Activated naive CD8-positive, alpha-beta T cell treated with anti-CD3 and anti-CD28 coated beads, Interleukin-2, amount 10 ng/mL, durations not matched to agents 7 days and 5 days (primary cell): ENCODE results near the gene ATP6V1G3. TPM values are rescaled to one million over a fixed set of nuclear protein-coding genes. Genes with fewer than 3 reads are reported as not detected.

ENCODE experiments used
- ATAC-seq: fragments of 150-1000 bp; cut with Tn5 transposase; one replicate; pipeline ENCODE4 v1.10.0; 2021; ENCODE audit warnings: low read depth, moderate library complexity
- POLR2A ChIA-PET: fragments of 350-600 bp; sonication (Branson Sonifier 250); formaldehyde crosslinking; loops from one replicate; lab custom pipeline; 2021; ENCODE audit warnings: antibody characterized with exemption; lab: Charles Lee
- DNase-seq: peaks from one replicate; pipeline ENCODE4 v3.0.0; 2021
- H3K27ac Mint-ChIP-seq: one replicate; pipeline ENCODE4 v1.8.0; 2022; ENCODE audit warnings: mild to moderate bottlenecking, mixed read lengths
- H3K27me3 Mint-ChIP-seq: one replicate; pipeline ENCODE4 v1.8.0; 2022; ENCODE audit warnings: mild to moderate bottlenecking, moderate library complexity, mixed read lengths
- H3K36me3 Mint-ChIP-seq: one replicate; pipeline ENCODE4 v1.8.0; 2021; ENCODE audit warnings: mild to moderate bottlenecking, mixed read lengths
- H3K4me1 Mint-ChIP-seq: one replicate; pipeline ENCODE4 v1.8.0; 2021; ENCODE audit warnings: mixed read lengths
- H3K4me3 Mint-ChIP-seq: one replicate; pipeline ENCODE4 v1.8.0; 2022; ENCODE audit warnings: mild to moderate bottlenecking, moderate library complexity, mixed read lengths
- H3K9me3 Mint-ChIP-seq: one replicate; pipeline ENCODE4 v1.8.0; 2021; ENCODE audit warnings: mixed read lengths
- total RNA-seq, 2 experiments: library from RNA; stranded (reverse); gene quantifications; one replicate each; pipeline ENCODE4 v1.2.3, GENCODE V29; 2021

Gene ATP6V1G3
- total RNA-seq, 2 experiments from 2014 or later: not detected

DNA sequence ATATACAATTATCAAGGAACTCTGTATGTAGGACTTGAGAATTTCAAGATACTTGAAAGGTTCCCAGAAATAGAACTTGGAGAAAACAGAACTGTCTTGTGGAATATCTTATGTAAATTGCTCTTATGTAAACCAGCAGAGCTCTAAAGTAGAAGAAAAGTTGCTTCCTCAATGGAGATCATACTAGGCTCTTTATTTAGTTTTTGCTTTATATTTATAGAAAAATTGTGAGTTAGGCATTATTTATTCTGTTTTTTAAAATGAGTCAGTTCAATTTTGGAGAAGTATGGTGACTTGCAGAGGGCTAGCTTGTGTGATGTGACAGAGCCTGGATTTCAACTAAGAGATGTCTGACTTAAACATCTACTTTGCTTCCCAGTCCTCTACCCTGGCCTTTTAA is 40.4 kb downstream of the ATP6V1G3 start:
- Mint-ChIP-seq H3K27me3 (no peaks in the 10 kb centered on the region), H3K36me3 (peaks cover 11% of the 10 kb centered on the region), H3K27ac (no peak overlapping the region), H3K9me3 (peaks cover 18% of the 10 kb centered on the region), H3K4me3 (no peak overlapping the region), H3K4me1 (peaks cover 5% of the 10 kb centered on the region)
- DNase-seq (no peak), ATAC-seq (no peak)
- POLR2A ChIA-PET: no interaction called here

DNA sequence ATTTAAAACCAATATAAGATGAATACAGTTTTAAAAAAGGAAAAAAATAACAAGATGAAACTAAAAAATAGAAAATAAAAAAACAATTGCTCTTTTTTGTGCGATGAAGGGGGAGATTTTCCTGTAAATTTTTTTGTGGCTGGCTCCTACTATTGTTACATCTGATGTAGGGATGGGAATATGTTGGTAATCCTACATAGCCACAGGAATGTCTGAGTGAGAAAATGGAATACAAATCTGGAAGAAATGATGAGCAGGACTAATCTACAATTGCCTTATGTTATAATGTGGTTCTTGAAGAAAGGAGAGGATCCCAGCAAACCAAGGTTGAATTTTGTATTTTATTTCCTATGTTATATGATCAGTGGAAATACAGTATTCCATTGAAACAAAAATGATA is 40.9 kb downstream of the ATP6V1G3 start:
- Mint-ChIP-seq H3K27ac (no peak overlapping the region), H3K36me3 (peaks cover 10% of the 10 kb centered on the region), H3K4me1 (peaks cover 5% of the 10 kb centered on the region), H3K9me3 (peaks cover 18% of the 10 kb centered on the region), H3K4me3 (no peak overlapping the region), H3K27me3 (no peaks in the 10 kb centered on the region)
- DNase-seq (no peak), ATAC-seq (no peak)
- POLR2A ChIA-PET: no interaction called here

DNA sequence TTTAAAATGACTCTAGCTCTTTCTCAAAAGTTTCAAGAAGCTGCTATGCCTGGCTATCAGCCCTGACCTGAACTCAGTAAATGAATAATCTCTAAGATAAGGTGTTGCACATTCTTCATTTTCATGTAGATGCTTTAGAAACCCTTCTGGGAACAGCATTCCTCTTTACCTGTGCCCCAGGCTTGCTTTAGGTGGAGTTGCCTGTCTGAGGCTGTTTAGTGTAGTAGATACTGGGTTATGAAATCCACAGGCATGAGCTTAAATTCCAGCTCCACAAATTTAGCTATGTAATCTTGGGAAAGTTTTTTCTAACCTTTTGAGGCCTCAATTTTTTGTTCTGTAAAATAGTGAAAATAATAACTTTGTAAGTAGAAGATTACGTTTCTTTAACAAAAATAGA is 41.6 kb downstream of the ATP6V1G3 start:
- no peak for ATAC-seq
- no peak overlapping the region for H3K4me3 Mint-ChIP-seq
- POLR2A ChIA-PET: no interaction called here

DNA sequence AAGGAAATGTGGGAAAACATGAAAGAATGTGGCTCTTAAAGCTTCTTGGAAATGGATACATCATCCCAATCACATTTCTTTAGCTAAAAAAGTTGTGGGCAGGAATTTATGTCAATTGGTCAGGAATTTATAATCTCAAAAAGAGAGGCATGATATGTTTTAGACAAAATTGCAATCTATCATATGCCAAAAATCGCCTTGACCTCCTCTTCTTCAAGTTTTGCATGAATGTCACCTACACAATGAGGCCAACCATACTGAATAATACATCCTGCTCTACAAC is 42.4 kb downstream of the ATP6V1G3 start:
- ATAC-seq (no peak), DNase-seq (no peak)
- no peak overlapping the region for H3K4me3 Mint-ChIP-seq
- peaks cover 6% of the 10 kb centered on the region for H3K36me3 Mint-ChIP-seq
- peaks cover 8% of the 10 kb centered on the region for H3K9me3 Mint-ChIP-seq
- no peaks in the 10 kb centered on the region for H3K27me3 Mint-ChIP-seq
- POLR2A ChIA-PET: no interaction called here
- no peak overlapping the region for H3K27ac Mint-ChIP-seq
- H3K4me1 Mint-ChIP-seq: peaks cover 5% of the 10 kb centered on the region

More for the DNA sequence above, 41.6 kb downstream of the ATP6V1G3 start:
- H3K9me3 Mint-ChIP-seq: peaks cover 16% of the 10 kb centered on the region
- H3K27me3 Mint-ChIP-seq: no peaks in the 10 kb centered on the region
- H3K27ac Mint-ChIP-seq: no peak overlapping the region
- H3K36me3 Mint-ChIP-seq: peaks cover 10% of the 10 kb centered on the region
- no peak for DNase-seq
- peaks cover 5% of the 10 kb centered on the region for H3K4me1 Mint-ChIP-seq

DNA sequence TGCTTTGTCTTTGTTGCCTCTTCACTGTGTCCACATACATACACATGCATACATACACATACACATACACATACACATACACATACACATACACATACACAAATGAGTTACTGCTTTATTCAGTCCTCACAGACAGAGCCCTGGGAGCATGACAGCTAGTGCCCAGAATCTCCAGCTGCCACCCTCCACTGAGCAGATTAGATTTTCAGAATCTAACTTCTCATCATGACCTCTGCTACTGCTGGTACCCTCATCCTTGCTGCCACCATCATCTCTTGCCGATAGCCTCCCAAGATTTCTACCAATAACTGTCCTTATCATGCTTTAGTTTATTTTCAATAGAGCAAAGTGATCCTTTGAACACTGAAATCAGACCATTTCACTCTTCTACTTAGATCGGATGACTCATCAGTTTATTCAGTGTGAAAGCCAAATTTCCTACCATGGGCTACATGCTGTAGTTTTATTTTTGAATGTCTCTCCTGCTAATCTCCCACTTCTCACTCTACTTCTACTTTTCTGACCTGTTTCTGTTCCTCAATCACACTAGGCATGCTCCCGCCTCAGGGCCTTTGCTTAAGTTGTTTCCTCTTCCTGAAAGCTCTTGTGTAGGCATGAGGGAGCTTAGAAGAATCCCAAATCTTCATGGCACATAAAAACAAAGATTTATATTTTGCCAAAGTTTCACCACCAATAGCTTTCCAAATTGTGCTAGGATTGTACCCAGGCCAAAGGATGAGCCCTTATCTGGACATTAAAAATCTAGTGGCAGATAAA is 43.0 kb downstream of the ATP6V1G3 start:
- ATAC-seq (no peak), DNase-seq (no peak)
- H3K27ac Mint-ChIP-seq: no peak overlapping the region
- peaks cover 6% of the 10 kb centered on the region for H3K36me3 Mint-ChIP-seq
- H3K27me3 Mint-ChIP-seq: no peaks in the 10 kb centered on the region
- H3K4me1 Mint-ChIP-seq: peaks cover 5% of the 10 kb centered on the region
- H3K9me3 Mint-ChIP-seq: peaks cover 8% of the 10 kb centered on the region
- H3K4me3 Mint-ChIP-seq: no peak overlapping the region
- POLR2A ChIA-PET: no interaction called here

DNA sequence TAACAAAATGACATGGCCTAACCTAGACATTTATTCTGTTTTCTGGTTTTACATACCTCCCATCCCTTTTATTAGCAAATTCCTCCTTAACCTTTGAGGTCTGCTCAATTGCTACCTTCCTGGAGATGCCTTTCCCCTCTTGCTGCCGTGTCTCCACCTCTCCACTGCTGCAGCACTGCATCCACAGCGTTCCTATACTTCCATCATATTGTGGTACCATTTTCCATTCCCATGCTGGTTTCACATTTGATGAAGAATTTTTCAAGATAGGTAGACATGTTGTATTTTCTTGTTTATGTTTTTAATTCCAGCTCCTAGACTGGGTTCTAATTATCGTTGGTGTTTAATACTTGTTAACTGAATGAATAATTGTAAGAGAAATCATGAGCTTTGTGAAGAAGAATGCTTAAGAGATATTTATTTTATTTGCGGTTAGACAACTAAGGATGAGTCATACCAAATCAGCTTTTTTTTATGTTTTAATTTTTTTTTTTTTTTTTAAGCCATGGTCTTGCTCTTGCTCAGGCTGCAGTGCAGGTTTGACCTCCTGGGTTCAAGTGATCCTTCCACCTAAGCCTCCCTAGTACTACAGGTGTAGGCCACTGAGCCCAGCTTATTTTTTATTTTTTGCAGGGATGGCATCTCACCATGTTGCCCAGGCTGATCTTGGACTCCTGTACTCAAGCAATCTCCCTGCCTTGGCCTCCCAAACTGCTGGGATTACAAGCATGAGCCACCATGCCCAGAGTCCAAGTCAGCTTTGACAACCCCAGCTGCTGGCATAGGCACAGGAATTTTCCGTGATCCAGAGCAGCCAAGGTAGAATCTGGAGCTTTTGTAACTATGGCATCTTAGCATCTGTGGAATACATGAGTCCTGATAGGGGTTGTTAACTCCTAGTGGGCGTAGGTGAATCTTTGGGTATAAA is 44.0 kb downstream of the ATP6V1G3 start:
- no peak for DNase-seq
- H3K9me3 Mint-ChIP-seq: peaks cover 6% of the 10 kb centered on the region
- H3K4me1 Mint-ChIP-seq: peaks cover 5% of the 10 kb centered on the region
- peaks cover 4% of the 10 kb centered on the region for H3K36me3 Mint-ChIP-seq
- no peak for ATAC-seq
- H3K27me3 Mint-ChIP-seq: no peaks in the 10 kb centered on the region
- H3K4me3 Mint-ChIP-seq: no peak overlapping the region
- POLR2A ChIA-PET: no interaction called here
- no peak overlapping the region for H3K27ac Mint-ChIP-seq

DNA sequence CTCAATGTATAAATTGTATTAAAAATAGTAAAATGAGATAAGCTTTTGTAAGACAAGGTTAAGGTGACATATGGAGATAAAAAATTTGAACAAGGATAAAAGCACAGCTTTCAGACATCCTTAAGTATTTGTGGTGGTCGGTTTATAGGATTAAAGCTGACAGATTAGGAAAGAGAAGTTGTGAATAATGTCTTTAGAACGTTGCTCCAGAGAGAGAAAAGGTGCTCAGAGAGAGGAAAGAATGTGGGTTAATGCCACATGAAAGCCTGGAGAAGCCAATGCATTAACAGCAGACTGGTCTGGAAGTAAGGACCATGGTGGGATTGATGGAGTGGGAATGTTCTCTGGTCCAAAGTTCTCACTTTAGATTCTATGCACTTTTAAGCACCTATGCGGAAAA is 44.8 kb downstream of the ATP6V1G3 start:
- POLR2A ChIA-PET: no interaction called here
- Mint-ChIP-seq H3K27ac (no peak overlapping the region), H3K27me3 (no peaks in the 10 kb centered on the region), H3K36me3 (peaks cover 2% of the 10 kb centered on the region), H3K4me1 (peaks cover 5% of the 10 kb centered on the region), H3K4me3 (no peak overlapping the region), H3K9me3 (peaks cover 6% of the 10 kb centered on the region)
- no peak for DNase-seq
- no peak for ATAC-seq

DNA sequence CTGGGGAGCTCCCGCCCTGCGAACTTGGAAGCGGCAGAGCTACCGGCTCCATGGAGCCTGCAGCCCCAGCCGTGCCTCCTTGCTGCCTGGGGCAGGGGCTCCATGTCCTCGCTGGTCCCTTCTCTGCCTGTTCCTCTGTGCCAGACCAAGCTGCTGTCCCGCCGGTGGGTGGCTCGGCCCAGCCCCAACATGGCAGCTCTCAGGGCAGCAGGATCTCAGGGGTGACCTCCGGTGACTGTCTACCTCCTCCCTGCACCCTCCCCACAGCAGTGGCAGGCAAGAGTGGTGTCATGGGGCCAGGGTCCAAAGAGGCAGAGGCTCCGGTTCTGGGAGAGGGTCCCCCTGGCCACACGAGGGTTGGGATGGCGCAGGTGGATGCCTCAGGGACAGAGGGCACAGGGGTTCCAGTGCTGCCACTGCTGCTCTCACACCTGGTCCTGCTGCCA is 45.8 kb downstream of the ATP6V1G3 start:
- no peak overlapping the region for H3K4me3 Mint-ChIP-seq
- ATAC-seq: no peak
- H3K27me3 Mint-ChIP-seq: no peaks in the 10 kb centered on the region
- DNase-seq: no peak
- peaks cover 5% of the 10 kb centered on the region for H3K4me1 Mint-ChIP-seq
- H3K27ac Mint-ChIP-seq: no peak overlapping the region
- no peaks in the 10 kb centered on the region for H3K9me3 Mint-ChIP-seq
- H3K36me3 Mint-ChIP-seq: no peaks in the 10 kb centered on the region
- POLR2A ChIA-PET: no interaction called here

DNA sequence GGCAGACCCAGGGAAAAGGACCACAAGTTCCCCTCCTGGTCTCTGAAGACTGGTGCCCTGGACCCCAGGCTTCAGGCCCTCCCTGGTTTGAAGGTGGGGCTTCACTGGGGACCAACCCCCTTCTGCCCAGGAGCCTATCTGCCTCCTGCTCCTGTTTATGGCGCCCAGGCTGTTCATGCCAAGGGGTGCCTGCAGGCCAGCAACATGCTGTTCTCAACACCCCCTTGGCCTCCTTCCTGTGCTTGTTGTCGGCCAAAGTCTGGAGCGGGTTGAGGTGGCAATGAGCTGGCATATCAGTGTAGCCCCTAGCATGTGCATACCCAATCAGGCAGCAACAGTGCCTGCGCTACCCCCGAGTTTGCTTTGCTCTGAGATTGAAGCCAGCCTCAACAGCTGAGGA is 46.3 kb downstream of the ATP6V1G3 start:
- no peak for ATAC-seq
- Mint-ChIP-seq H3K4me1 (peaks cover 5% of the 10 kb centered on the region), H3K27me3 (no peaks in the 10 kb centered on the region), H3K27ac (no peak overlapping the region), H3K36me3 (no peaks in the 10 kb centered on the region), H3K9me3 (no peaks in the 10 kb centered on the region), H3K4me3 (no peak overlapping the region)
- POLR2A ChIA-PET: no interaction called here
- no peak for DNase-seq

DNA sequence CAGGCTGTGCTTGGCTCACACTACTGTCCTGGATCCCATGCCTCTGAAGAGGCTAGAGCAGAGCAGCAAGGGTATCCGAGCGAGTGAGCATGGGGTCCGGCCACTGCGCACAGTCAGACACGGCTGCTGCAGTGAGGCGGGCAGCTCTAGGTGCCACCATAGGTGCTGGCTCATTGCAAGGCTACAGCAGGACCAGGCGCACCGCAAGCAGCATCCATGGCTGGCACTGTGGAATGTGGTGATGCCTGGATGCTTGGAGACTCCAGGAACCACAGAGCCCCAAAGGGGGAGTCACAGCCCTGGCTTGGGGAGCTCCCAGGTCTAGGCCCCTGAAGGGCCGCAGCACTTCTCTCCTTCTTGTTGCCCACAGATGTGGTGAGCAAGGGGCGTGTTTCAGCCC is 47.2 kb downstream of the ATP6V1G3 start:
- H3K4me3 Mint-ChIP-seq: no peak overlapping the region
- H3K27ac Mint-ChIP-seq: no peak overlapping the region
- peaks cover 5% of the 10 kb centered on the region for H3K4me1 Mint-ChIP-seq
- no peak for ATAC-seq
- no peak for DNase-seq
- POLR2A ChIA-PET: no interaction called here
- no peaks in the 10 kb centered on the region for H3K9me3 Mint-ChIP-seq
- H3K36me3 Mint-ChIP-seq: no peaks in the 10 kb centered on the region
- no peaks in the 10 kb centered on the region for H3K27me3 Mint-ChIP-seq

DNA sequence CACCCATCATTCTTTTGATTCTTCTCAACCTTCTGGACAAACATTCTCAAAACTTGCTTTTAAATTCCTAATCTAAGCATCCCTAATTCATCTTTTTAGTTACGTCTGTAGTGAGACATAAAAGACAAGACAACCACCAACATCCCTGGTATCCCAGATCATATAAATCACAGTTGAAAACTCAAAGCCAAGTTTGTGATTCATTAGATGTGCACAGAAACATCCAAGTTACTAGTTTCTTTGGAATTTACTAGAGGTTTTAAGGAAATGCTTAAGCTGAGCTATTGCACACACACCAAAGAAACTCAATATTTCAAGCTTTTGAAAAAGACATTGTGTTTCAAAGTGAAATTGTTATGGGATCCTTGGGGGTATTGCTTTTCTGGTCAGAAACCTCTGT is 47.6 kb downstream of the ATP6V1G3 start:
- ATAC-seq: no peak

DNA sequence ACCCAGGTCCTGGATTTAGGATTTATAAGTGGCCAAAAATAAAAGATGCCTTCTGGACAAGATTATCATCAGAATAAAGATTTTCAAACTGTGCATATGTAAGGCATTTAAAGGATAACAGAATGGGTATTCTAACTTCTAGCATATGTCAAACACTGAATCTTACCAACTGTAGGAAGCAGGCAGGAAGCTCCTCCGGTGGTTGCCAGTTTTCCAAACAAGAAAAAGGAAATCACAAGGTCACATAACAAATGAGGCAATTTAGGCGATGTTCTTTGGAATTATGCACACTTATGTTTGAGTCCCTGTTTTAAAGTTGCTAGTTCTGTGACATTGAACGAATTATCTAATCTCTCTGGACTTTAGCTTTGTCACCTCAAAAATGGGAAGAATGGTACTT is 48.9 kb downstream of the ATP6V1G3 start:
- POLR2A ChIA-PET: no interaction called here
- DNase-seq (no peak), ATAC-seq (no peak)
- no peaks in the 10 kb centered on the region for H3K9me3 Mint-ChIP-seq
- H3K27ac Mint-ChIP-seq: no peak overlapping the region
- no peaks in the 10 kb centered on the region for H3K4me1 Mint-ChIP-seq
- H3K27me3 Mint-ChIP-seq: no peaks in the 10 kb centered on the region
- H3K4me3 Mint-ChIP-seq: no peak overlapping the region
- H3K36me3 Mint-ChIP-seq: no peaks in the 10 kb centered on the region

More for the DNA sequence above, 47.6 kb downstream of the ATP6V1G3 start:
- no peak for DNase-seq
- peaks cover 5% of the 10 kb centered on the region for H3K4me1 Mint-ChIP-seq
- H3K27me3 Mint-ChIP-seq: no peaks in the 10 kb centered on the region
- H3K27ac Mint-ChIP-seq: no peak overlapping the region
- POLR2A ChIA-PET: no interaction called here
- no peaks in the 10 kb centered on the region for H3K36me3 Mint-ChIP-seq
- H3K9me3 Mint-ChIP-seq: no peaks in the 10 kb centered on the region
- no peak overlapping the region for H3K4me3 Mint-ChIP-seq

DNA sequence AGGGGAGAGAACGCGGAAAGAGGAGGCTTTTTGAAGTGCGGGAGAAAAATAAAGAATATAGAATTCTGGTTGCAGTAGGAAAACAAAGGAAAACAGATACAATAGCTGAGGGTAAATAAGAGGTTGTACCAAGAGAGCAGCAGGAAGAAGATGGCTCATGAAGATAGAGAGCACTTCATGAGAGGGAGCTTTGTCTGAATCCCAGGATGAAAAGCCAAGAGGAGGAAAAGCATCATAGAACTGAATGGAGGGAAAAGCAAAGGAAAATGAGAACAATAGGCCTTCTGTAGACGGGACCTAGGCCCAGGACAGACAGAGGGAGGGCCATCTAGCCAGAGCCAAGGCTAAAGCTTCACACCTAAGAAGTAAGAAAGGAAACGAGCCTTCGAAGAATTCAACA is 49.5 kb downstream of the ATP6V1G3 start:
- POLR2A ChIA-PET: no interaction called here
- Mint-ChIP-seq H3K27me3 (no peaks in the 10 kb centered on the region), H3K36me3 (no peaks in the 10 kb centered on the region), H3K4me3 (no peak overlapping the region), H3K9me3 (no peaks in the 10 kb centered on the region), H3K4me1 (no peaks in the 10 kb centered on the region), H3K27ac (no peak overlapping the region)
- no peak for ATAC-seq
- no peak for DNase-seq

DNA sequence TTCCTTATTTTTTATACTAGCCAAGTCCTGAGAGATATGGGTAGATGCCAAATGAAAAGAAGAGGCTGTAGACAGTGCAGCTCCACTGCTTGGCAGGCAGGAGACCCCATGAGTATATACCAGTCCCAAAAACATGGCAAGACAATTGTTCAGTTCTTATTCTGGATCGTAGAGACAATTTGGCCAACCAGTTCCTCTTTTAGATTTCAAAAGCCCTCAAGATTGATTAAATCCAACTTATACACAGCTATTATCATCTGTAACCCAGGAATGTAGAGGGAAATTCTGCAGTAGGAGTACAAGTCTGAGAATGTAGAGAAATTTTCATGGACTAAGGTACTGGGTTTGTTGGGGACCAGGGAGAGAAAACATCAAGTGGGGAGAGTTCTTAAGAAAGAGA is 50.3 kb downstream of the ATP6V1G3 start:
- H3K27me3 Mint-ChIP-seq: no peaks in the 10 kb centered on the region
- H3K36me3 Mint-ChIP-seq: no peaks in the 10 kb centered on the region
- POLR2A ChIA-PET: no interaction called here
- H3K27ac Mint-ChIP-seq: no peak overlapping the region
- H3K4me3 Mint-ChIP-seq: no peak overlapping the region
- DNase-seq (no peak), ATAC-seq (no peak)
- no peaks in the 10 kb centered on the region for H3K9me3 Mint-ChIP-seq
- H3K4me1 Mint-ChIP-seq: no peaks in the 10 kb centered on the region
